ENCODE data around the gene PRKN.

GRCh38 chr6:161583584-161583983 is 1144.0 kb downstream of the PRKN start:
- TF ChIP-seq CTCF (IDR thresholded peaks at IDR 0.05; ENCODE audit: low read length) (no peak), EZH2phosphoT487 (IDR thresholded peaks at IDR 0.05; ENCODE audit: low read length) (no peak)
